Cortex of kidney (tissue), 1 donor: ENCODE results near the gene CR2.
"Not testable (repeated sequence)": the region's sequence is repeated elsewhere in the genome, so short reads cannot be mapped to it uniquely, and the experiment has no call there.

Experiments used
- DNase-seq: peaks from one replicate; lab custom pipeline; 2025; lab: John Stamatoyannopoulos, UW

CR2 gene

GRCh38 chr1:207444514-207445217, 9.5 kb upstream of the CR2 start:
- no peak for DNase-seq

GRCh38 chr1:207453710-207454045, 450 bp upstream of the CR2 start:
- no peak for DNase-seq

GRCh38 chr1:207455183-207455754, 1.1 kb downstream of the CR2 start:
- DNase-seq: no peak

- DNase-seq: no peak
Observed at GRCh38 chr1:207458414-207458813, 4.3 kb downstream of the CR2 start.

GRCh38 chr1:207459008-207459407, 4.9 kb downstream of the CR2 start:
- DNase-seq: no peak

- DNase-seq: no peak
Observed at GRCh38 chr1:207461649-207462048, 7.5 kb downstream of the CR2 start.

- no peak for DNase-seq
Observed at GRCh38 chr1:207462535-207462934, 8.4 kb downstream of the CR2 start.

- no peak for DNase-seq
Observed at GRCh38 chr1:207463021-207463420, 8.9 kb downstream of the CR2 start.

- no peak for DNase-seq
Observed at GRCh38 chr1:207463571-207463970, 9.4 kb downstream of the CR2 start.

- DNase-seq: no peak
Observed at GRCh38 chr1:207470927-207471326, 16.8 kb downstream of the CR2 start.

- no peak for DNase-seq
Observed at GRCh38 chr1:207474210-207474609, 20.1 kb downstream of the CR2 start.

GRCh38 chr1:207486198-207486597, 32.1 kb downstream of the CR2 start:
- DNase-seq: no peak

GRCh38 chr1:207487636-207488035, 33.5 kb downstream of the CR2 start:
- no peak for DNase-seq

- DNase-seq: no peak
Observed at GRCh38 chr1:207493212-207493611, 39.1 kb downstream of the CR2 start.

GRCh38 chr1:207494171-207494570, 40.0 kb downstream of the CR2 start:
- DNase-seq: no peak

GRCh38 chr1:207495281-207495680, 41.2 kb downstream of the CR2 start:
- not testable (repeated sequence) for DNase-seq

GRCh38 chr1:207495801-207496792, 42.0 kb downstream of the CR2 start, which contains the start of gene CR1:
CR1 (plus strand) TSS chr1:207496157; CDS start chr1:207496268, 111 bp downstream.
- no peak for DNase-seq

GRCh38 chr1:207497941-207498340, 43.8 kb downstream of the CR2 start:
- DNase-seq: no peak

- no peak for DNase-seq
Observed at GRCh38 chr1:207499573-207499972, 45.4 kb downstream of the CR2 start.

GRCh38 chr1:207500306-207500705, 46.2 kb downstream of the CR2 start:
- no peak for DNase-seq

GRCh38 chr1:207501071-207501470, 46.9 kb downstream of the CR2 start:
- DNase-seq: no peak

- no peak for DNase-seq
Observed at GRCh38 chr1:207502726-207503125, 48.6 kb downstream of the CR2 start.

- DNase-seq: no peak
Observed at GRCh38 chr1:207503950-207504349, 49.8 kb downstream of the CR2 start.
